Hepatocyte (in vitro differentiated cells): Measurements from ENCODE around the gene GALC. TPM values are rescaled to one million over a fixed set of nuclear protein-coding genes. Genes with fewer than 3 reads are reported as not detected.

Experiments used
- DNase-seq: peaks from one replicate; pipeline ENCODE4 v3.0.0-alpha.2; 2016; ENCODE audit warnings: low spot score
- H2AFZ ChIP-seq: fragments of 200-600 bp; sonication (generic); 2 replicates; pipeline ENCODE4 v1.6.0; 2016; ENCODE audit warnings: antibody characterized with exemption, mild to moderate bottlenecking
- H3K27ac ChIP-seq: fragments of 200-600 bp; sonication (generic); 2 replicates; pipeline ENCODE4 v1.5.1; 2016; ENCODE audit warnings: mild to moderate bottlenecking
- H3K27me3 ChIP-seq: fragments of 200-600 bp; sonication (generic); 2 replicates; pipeline ENCODE4 v1.6.1; 2016
- H3K36me3 ChIP-seq: fragments of 200-600 bp; sonication (generic); replicated peaks from 2 replicates; pipeline ENCODE4 v1.5.1; 2016; ENCODE audit warnings: low read depth; ENCODE audit not compliant: insufficient read depth
- H3K4me1 ChIP-seq: fragments of 200-600 bp; sonication (generic); 2 replicates; pipeline ENCODE4 v1.5.1; 2016; ENCODE audit warnings: mild to moderate bottlenecking, moderate library complexity; ENCODE audit not compliant: insufficient read depth
- H3K4me2 ChIP-seq: fragments of 200-600 bp; sonication (generic); 2 replicates; pipeline ENCODE4 v1.6.0; 2016
- H3K4me3 ChIP-seq: fragments of 200-600 bp; sonication (generic); 2 replicates; pipeline ENCODE4 v1.5.1; 2016; ENCODE audit warnings: mild to moderate bottlenecking
- H3K79me2 ChIP-seq: fragments of 200-600 bp; sonication (generic); 2 replicates; pipeline ENCODE4 v1.6.0; 2017; ENCODE audit warnings: mild to moderate bottlenecking
- H3K9me2 ChIP-seq: fragments of 200-600 bp; sonication (generic); replicated peaks from 2 replicates; pipeline ENCODE4 v1.6.0; 2017; ENCODE audit warnings: mild to moderate bottlenecking; ENCODE audit not compliant: insufficient read depth
- H3K9me3 ChIP-seq: fragments of 200-600 bp; sonication (generic); 2 replicates; pipeline ENCODE4 v1.5.1; 2016; ENCODE audit warnings: low read depth, mild to moderate bottlenecking
- H4K20me1 ChIP-seq: fragments of 200-600 bp; sonication (generic); 2 replicates; pipeline ENCODE4 v1.6.0; 2016; ENCODE audit warnings: mild to moderate bottlenecking; ENCODE audit not compliant: insufficient read depth, poor library complexity, severe bottlenecking
- CTCF ChIP-seq: fragments of 200-600 bp; sonication (generic); IDR thresholded peaks from 2 replicates; pipeline ENCODE4 v1.5.1; 2016; ENCODE audit warnings: antibody characterized with exemption, mild to moderate bottlenecking; ENCODE audit not compliant: poor library complexity
- EZH2 ChIP-seq: fragments of 200-600 bp; sonication (generic); IDR thresholded peaks from 2 replicates; pipeline ENCODE4 v1.6.1; 2016; ENCODE audit warnings: antibody characterized with exemption, mild to moderate bottlenecking, borderline replicate concordance
- EZH2phosphoT487 ChIP-seq: fragments of 200-600 bp; sonication (generic); IDR thresholded peaks from one replicate; pipeline ENCODE4 v1.6.1; 2018; ENCODE audit warnings: antibody characterized with exemption, mild to moderate bottlenecking, low read depth, moderate library complexity; ENCODE audit not compliant: unreplicated experiment, severe bottlenecking
- WGBS: methylation state at CpG from one replicate; pipeline ENCODE4 v1.1.6; 2016; ENCODE audit warnings: low lambda C conversion rate; ENCODE audit errors: missing lambda C conversion rate; 5-methylcytosine and 5-hydroxymethylcytosine counted together
- polyA plus RNA-seq: library from polyadenylated mRNA; unstranded; fragments of >200 nt; fragmentation: Nextera tagmentation; extraction: Ambion mirVana; gene quantifications from 2 replicates; pipeline ENCODE4 v1.2.1, GENCODE V29; 2016
- total RNA-seq: library from RNA; depleted of rRNA; stranded (reverse); fragments of >200 nt; gene quantifications from 2 replicates; pipeline ENCODE4 v1.2.3, GENCODE V29; 2014

Gene GALC
- total and polyA plus RNA-seq, 2 experiments from 2014 or later, result 23.0 to 47.5 TPM

GRCh38 chr14:87901236-87901635, 91.7 kb downstream of the GALC start:
- no peaks in the 10 kb centered on the region for H3K9me2 ChIP-seq
- no peak overlapping the region for H2AFZ ChIP-seq
- H3K4me2 ChIP-seq, result no peak overlapping the region
- no peaks in the 10 kb centered on the region for H3K27me3 ChIP-seq
- H4K20me1 ChIP-seq, result no peaks in the 10 kb centered on the region
- H3K36me3 ChIP-seq, result no peaks in the 10 kb centered on the region
- WGBS, result 84% methylated on average over 3 of the region's 3 CpGs
- H3K27ac ChIP-seq, result no peak overlapping the region
- TF ChIP-seq EZH2 (no peak), CTCF (no peak), EZH2phosphoT487 (no peak)
- no peaks in the 10 kb centered on the region for H3K9me3 ChIP-seq
- no peaks in the 10 kb centered on the region for H3K4me1 ChIP-seq
- no peaks in the 10 kb centered on the region for H3K79me2 ChIP-seq
- no peak for DNase-seq
- H3K4me3 ChIP-seq, result no peak overlapping the region

- H3K27me3 ChIP-seq, result no peaks in the 10 kb centered on the region
- TF ChIP-seq CTCF, result no peak
- no peak for TF ChIP-seq EZH2
- no peak for TF ChIP-seq EZH2phosphoT487
- no peak for DNase-seq
- no peaks in the 10 kb centered on the region for H3K4me1 ChIP-seq
- no peaks in the 10 kb centered on the region for H3K36me3 ChIP-seq
- no peak overlapping the region for H3K4me3 ChIP-seq
- no peaks in the 10 kb centered on the region for H4K20me1 ChIP-seq
- no peak overlapping the region for H3K4me2 ChIP-seq
- no peaks in the 10 kb centered on the region for H3K79me2 ChIP-seq
- H3K9me2 ChIP-seq, result no peaks in the 10 kb centered on the region
- H2AFZ ChIP-seq, result no peak overlapping the region
- no peaks in the 10 kb centered on the region for H3K9me3 ChIP-seq
- H3K27ac ChIP-seq, result no peak overlapping the region
Observed at GRCh38 chr14:87899228-87899627, 93.8 kb downstream of the GALC start.

- no peaks in the 10 kb centered on the region for H3K9me3 ChIP-seq
- no peak overlapping the region for H3K27ac ChIP-seq
- 80% methylated on average over 3 of the region's 3 CpGs for WGBS
- H3K9me2 ChIP-seq, result no peaks in the 10 kb centered on the region
- no peak overlapping the region for H3K4me3 ChIP-seq
- H4K20me1 ChIP-seq, result no peaks in the 10 kb centered on the region
- TF ChIP-seq EZH2phosphoT487, result no peak
- TF ChIP-seq EZH2, result no peak
- no peak for TF ChIP-seq CTCF
- no peaks in the 10 kb centered on the region for H3K36me3 ChIP-seq
- H3K27me3 ChIP-seq, result no peaks in the 10 kb centered on the region
- H2AFZ ChIP-seq, result no peak overlapping the region
- no peak overlapping the region for H3K4me2 ChIP-seq
- no peak for DNase-seq
- no peaks in the 10 kb centered on the region for H3K4me1 ChIP-seq
- no peaks in the 10 kb centered on the region for H3K79me2 ChIP-seq
Observed at GRCh38 chr14:87898301-87898700, 94.7 kb downstream of the GALC start.
